ENCODE results near the gene KCTD21. TPM values are rescaled to one million over a fixed set of nuclear protein-coding genes. Genes with fewer than 3 reads are reported as not detected.
"Not testable (repeated sequence)": the region's sequence is repeated elsewhere in the genome, so short reads cannot be mapped to it uniquely, and the experiment has no call there.

Gene KCTD21, protein sequence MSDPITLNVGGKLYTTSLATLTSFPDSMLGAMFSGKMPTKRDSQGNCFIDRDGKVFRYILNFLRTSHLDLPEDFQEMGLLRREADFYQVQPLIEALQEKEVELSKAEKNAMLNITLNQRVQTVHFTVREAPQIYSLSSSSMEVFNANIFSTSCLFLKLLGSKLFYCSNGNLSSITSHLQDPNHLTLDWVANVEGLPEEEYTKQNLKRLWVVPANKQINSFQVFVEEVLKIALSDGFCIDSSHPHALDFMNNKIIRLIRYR
- total RNA-seq: 4.1 TPM

DNA sequence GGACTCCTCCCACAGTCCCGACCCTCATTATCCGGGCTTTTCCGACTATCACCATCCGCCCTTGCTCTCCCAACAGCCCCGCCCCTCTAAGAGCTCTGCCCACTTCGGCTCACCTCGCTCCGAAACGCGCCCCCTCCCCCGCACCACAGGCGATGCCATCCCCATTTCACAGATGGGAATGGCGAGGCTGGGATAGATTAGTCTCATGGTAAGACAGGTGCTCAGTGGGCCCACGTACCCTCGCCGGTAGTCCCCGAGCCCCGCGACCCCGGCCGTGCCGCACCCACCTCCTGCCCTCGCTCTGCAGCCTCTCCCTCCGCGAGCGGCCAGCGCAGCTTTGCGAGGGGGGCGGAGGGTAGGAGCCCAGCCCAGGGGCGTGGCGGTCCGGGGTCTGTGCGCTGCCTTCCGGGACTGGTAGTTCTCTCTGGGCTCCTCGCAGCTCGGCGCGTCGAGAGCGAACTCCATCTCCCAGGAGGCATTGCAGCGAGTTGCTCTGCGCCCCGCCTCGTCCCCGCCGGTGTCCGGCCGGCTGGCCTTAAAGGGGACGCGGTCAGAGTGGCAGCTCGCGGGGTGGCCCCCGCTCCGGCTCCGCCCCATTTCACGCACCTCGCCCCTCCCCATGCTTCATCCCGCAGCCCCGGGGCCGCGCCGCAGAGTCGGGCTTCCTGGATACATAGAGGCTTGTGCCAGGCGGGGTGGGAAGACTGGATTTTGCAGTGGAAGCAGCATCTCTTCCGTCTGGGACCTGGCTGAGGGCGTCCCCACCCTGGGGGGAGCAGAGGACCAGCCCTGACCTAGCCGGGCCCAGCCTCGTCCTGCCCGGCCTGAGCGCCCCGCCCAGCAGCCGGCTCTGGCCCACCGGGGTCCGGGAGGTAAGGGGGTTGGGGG is at the start of gene KCTD21, which contains the start of gene USP35:
Gene KCTD21, minus strand, starts transcription at position 341 of the 888 bp plus-strand sequence. CDS start 14,072 bp downstream, outside the sequence.
Gene USP35, plus strand, starts transcription at position 634 of the 888 bp plus-strand sequence. CDS start 7,327 bp downstream, outside the sequence.
- peak; percentile 99 for DNase-seq

DNA sequence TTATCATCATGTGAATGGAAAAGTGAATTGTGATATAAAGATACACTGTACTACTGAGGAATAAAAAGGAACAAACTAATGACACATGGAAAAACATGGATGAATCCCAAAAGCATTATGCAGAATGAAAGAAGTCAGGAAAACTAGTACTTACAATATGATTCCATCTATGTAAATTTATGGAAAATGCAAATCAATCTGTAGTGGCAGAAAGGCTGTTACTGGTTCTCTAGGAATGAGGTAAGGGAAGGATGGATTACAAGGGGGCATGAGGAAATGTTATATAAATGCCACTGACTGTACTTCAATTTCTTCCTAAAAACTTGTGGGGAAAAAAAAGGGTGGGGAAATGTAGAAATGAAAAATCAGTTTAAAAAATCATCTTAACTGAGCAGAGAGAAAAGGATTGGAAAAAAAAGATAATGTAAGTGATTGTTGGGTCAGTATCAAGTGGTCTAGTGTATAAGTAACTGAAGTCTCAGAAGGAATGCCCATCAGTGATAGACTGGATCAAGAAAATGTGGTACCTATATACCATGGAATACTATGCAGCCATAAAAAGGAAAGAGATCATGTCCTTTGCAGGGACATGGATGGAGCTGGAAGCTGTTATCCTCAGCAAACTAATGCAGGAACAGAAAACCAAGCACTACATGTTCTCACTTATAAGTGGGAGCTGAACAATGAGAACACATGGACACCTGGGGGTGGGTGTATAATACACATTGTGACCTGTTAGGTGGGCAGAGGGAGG is 49.0 kb upstream of the KCTD21 start:
- DNase-seq: no peak

DNA sequence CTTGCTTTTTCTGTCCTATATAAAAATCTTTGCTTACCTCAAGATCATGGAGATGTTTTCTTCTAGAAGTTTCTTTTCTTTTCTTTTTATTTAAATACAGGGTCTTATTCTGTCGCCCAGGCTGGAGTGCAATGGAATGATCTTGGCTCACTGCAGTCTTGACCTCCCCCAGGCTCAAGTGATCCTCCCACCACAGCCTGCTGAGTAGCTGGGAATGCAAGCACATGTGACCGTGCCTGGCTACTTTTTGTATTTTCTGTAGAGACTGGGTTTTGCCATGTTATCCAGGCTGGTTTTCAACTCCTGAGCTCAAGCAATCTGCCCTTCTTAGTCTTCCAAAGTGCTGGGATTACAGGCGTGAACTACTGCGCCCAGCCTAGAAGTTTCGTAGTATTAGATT is 45.6 kb upstream of the KCTD21 start:
- no peak for DNase-seq

DNA sequence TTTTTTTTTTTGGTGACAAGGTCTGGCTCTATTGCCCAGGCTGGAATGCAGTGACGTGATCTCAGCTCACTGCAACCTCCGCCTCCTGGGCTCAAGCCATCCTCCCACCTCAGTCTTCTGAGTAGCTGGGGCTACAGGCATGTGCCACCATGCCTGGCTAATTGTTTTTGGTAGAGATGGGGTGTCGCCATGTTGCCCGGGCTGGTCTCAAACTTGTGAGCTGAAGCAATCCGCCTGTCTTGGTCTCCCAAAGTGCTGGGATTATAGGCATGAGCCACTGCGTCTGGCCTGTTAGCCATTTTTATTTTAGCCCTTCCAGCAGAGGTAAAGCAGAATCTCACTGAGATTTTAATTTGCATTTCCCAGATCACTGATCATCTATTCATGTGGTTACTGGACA is 44.6 kb upstream of the KCTD21 start:
- DNase-seq: not testable (repeated sequence)

DNA sequence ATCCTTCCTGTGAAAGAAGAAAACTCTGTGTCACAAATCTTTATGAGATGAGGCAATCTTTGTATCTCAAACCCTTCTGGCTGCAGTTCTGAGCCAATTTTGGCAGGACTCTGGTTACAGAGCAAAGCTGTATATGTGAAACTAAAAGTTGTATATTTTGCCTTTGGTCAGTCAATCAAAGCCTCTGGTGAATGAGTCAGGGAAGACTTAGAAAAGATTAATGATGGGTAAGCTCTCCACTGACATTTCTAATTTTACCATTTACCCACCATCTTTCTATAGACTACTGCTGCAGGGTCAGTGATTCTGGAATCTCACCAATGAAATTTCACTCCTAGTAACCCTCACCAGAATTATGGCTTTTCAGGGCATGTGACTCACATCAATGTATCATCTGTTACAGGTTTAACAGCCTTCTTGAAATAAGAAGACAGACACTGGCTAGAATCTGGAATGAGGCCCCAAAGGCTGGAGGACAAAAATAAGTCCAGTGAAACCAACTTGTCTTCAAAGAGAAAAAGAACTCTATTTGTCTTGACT is 43.6 kb upstream of the KCTD21 start:
- DNase-seq: peak; percentile 18

DNA sequence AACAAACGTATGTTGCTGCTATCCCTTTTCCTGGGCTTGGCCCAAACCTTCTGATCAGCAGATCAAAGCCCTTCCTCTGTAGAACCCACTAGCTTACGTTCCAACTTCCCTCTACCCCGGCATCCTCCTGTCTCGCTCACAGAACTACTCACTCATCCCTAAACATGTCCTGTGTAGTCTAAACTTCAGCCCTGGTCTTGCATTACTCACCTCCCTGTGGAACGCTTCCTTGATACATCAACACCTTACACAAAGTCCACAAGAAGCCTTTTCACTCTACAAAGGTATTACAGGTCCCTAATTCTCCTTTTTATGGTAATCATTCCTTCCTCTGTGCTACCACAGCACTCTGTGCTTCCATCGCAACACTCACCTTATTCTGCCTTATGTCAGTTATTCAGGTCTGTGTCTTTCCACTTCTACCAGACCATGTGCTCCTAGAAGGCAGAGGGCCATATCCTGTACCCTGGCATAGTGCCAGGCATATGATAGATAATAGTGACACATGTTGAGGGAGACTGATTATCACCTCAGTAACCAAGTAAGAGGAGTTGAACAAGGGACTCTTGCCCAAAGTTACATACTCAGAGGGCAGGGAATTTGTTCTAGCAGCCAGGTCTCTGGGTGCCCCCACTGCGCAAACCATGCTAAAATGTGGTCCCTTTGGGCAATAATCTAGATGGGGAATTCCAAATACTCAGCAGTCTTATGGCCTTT is 41.9 kb upstream of the KCTD21 start:
- DNase-seq: no peak

DNA sequence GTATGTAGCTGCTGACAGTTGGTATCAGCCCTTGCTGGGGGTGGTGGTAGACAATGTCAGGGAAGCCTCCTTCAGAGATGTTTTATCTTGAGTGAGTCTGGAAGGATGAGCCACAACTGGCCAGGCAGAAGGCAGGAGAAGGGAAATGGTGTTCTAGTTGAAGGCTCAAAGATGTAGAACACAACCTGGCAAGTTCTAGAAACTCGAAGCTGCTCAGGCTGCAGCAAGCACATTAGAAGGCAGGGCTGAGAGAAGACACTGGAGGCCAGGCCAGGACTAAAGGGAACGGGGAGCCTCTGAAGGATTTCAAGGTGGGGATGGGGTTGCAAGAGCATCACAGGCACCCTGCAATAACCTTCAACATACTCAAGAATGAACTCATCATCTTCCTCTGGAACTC is 40.7 kb upstream of the KCTD21 start:
- DNase-seq: no peak

DNA sequence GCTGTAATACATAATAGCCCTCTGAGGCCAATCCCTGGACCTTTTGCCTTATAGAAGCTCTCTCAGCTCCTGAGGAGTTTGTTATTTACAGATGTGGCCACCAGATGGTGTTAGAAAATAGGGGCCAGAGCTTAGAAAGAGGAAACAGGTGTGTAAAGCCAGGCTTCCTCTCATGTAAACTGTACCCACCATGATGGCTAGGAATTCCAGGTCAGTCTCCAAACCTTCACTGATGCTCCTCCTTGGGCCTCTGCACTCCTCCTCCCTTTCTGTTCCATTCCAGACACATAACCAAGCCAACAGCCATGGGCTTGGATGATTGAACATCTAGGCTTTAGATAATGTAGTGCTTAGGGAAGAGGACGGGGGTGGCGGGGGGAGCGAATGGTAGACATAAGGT is 40.0 kb upstream of the KCTD21 start:
- DNase-seq: peak; percentile 75

DNA sequence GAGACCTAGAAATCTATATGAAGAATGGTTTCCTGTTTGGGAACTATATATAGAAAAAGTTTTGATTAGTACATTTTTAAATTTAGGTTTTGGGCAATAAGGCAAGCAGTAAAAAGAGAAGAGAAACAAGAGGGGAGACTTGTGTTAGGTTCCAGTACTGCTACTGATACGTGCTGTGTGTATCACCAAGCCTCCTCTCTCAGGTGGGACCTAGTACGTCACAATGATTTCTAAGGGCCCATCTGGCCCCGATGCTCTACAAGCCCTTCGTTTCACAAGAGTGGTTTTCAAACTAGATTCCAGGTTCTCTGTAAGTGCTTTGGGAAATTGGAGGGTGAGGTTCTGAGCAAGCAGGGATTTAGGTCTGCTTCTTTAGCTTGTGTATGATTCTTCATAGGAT is 39.5 kb upstream of the KCTD21 start:
- DNase-seq: no peak

DNA sequence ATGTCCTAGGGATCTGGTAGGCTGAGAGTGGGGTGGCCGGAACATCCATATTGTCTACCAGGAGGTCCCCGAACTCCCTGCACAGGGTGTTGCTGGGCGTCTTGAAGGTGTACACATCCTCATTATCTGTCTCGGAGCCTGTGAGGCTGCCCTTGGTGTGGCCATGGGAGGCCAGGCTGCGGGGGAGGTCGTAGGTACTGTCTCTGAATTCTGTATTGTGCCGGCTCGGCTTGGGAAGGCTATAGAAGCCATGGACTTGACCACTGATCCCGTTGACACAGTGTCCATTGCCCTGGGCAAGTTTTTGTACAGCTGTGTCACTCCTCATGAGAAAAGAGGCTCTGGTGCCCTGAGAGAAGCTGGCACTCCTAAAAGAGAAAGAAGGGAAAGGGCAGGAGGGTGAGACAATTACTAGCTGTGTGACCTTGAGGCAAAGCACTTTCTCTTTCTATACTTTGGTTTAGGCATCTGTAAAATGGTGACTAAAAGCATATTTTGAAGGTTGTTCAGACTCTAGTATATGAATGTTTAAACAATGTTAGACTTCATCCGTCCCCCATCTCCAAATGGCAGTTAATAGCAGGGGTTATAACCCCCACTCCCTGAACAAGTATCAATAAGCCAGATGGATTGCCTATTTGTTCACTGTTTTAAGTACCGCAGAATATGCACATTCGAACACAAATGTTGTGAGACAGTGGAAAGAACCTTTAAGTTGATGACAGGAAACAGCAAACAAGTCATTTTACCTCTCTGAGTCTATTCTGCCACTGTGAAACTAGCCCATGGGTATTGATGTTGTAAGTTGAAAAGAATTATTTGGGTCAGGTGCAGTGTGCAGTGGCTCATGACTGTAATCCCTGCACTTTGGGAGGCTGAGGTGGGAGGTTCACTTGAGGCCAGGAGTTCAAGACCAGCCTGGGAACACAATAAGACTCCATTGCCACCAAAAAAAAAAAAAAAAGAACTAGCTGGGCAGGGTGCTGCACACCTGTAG is 38.6 kb upstream of the KCTD21 start:
- no peak for DNase-seq

DNA sequence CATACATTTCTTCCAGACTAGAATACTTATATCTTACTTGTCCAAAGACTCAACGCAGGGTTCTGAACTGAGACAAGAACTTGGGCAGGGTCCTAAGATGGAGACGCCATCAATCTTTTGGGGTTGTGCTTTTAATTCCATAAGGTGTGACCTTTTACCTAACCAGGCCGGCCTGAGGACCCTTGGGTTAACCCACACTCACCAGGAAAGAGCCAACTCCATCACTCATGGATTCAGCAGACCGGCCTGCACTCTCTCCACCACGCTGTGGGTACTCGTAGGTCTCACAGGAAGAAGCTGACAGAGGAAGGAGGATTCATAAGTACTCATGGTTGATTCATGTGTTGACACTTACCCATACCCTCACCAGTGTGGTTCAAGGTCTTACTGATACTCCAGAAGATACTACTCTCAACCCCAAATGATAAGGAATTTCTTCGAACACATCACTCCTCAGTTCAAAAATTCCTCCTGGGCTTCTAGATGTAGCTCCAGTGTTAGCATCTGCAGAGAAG is 36.5 kb upstream of the KCTD21 start:
- no peak for DNase-seq

DNA sequence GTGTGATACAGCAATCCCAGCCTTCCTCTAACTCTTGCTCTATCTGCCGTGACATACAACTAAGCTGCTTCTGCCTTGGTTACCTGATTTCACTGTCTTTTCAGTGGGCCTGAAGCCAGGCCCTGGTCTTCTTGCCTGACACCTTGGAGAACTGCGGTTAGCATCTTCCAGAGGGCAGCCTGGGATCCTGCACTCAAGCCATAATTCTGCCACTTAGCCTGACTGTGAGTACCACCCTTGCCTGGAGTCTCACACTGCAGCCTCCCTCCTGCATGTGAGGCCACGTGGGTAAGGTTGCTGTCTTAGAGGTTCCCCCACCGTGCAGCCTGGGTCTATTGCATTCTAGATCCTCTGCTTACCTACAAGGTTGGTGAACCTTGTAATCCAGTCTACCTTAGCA is 36.1 kb upstream of the KCTD21 start:
- DNase-seq: no peak

DNA sequence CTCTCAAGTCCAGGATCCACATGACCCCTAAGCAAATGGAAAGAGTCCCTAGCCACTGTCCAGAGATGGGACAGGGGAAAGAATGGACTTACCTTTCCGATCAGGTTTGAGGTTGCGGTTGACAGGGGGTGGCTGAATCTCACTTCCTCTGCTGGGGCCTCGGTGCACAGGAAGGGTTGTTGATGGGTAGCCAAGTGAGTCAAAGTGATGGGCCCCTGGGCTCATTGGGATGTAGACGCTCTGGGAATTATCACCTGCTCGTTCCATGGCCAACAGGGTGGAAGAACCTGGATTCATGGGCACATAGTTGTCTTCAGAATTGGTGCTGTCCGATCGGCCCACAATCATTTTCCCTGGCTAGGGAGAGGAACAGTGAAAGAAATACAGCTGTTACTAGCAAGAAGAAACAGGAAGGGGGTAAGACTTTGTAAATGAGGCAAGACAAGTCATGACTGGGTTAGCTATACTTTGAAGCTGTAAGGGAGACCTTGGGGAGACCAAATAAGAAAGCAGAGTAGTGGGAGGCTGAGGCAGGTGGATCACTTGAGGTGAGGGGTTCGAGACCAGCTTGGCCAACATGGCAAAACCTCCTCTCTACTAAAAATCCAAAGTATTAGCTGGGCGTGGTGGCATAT is 35.0 kb upstream of the KCTD21 start:
- no peak for DNase-seq

DNA sequence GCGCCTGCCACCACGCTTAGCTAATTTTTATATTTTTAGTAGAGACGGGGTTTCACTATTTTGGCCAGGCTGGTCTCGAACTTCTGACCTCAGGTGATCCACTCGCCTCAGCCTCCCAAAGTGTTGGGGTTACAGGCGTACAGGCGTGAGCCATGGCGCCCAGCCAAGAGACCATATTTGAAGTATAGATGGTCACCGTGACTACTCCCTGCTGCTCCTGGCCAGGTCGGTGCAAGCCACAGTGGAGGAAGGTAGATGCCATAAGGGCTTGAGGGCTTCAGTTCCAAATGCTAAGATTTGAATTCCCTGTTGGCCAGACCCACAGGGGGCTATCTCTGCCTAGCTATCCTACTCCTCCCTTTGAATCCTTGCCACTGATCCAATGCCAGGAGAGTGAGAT is 34.3 kb upstream of the KCTD21 start:
- not testable (repeated sequence) for DNase-seq

DNA sequence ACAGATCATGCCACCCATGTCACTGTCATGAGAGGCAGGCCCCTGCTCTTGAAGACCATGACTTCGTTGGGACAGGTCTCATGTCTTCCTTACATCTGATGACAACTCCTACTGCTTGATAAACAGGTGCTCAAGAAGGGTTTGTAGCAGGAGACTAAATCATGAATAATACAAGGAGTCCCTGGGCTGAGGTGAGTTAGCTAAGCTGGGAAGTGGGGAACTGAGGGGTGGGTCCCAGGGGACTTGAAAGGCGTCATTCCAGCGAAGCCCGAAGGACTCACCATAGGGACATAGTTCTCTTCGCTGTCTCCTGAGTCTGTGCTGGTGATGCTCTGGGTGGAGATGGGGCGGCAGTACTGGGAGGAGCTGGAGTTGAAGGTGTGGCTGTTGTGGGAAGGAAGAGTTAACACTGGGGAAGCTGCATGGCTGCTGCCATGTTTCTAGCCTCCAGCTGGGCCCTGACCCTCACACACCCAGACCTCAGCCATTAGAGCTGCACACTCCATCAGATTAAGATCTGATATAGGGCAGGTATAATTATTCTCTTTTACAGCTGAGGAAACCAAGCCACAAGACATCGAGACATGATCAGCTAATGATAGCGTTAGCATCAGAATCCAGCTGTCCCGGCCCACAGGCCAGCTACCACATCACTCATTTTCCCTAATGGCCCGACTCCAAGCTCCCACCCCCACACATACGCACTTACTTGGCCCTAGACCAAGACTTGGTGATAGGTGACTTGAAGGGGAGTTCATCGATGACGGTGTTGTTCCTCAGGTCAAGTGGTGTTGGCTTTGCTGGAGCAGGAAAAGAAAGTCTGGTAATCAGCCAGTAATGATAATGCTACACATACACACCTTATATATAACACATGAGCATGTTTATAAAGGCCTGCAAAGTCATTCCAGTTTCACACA is 33.2 kb upstream of the KCTD21 start:
- DNase-seq: no peak

DNA sequence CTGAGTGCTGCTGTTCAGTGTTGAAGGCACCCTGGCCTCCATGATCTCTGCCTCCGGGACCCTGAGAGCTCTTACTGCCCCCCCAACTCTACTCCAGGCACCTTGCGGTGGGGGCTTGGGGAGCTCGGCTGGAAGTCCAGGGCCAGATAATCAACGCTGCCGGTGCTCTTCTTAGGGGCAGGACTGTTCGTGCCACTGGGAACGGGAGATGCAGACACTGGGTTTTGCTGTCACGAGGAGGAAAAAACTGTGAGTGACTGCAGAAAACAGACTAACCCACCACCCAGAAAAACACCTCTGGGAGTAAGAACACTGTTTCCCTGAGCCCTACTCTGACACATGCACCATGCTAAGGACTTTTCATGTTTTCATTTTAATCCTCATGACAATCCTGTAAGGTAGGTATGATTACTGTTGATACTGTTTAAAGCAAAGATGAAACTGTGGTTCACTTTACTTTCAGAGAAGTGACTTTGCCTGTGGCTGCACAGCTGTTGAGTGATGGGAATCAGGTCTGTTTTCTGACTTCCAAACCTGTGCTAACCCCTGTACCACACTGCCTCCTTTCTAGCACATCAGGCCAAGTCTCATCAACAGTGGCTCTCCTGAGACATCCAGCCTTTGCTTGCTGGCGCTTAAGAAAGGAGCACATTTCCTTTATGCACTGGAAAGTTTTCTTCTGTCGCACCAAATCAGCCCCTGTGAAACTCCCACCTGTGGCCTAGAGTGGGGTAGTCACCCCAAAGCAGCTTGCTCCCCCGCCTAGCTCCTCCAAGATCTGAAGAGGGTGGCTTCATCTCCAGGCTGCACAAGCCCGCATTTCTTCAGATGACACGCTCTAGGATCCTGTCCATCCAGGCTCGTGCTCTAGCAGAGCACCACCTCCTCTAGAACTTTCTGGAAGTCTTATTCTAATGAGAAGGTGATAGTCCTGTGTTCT is 32.1 kb upstream of the KCTD21 start:
- DNase-seq: no peak

DNA sequence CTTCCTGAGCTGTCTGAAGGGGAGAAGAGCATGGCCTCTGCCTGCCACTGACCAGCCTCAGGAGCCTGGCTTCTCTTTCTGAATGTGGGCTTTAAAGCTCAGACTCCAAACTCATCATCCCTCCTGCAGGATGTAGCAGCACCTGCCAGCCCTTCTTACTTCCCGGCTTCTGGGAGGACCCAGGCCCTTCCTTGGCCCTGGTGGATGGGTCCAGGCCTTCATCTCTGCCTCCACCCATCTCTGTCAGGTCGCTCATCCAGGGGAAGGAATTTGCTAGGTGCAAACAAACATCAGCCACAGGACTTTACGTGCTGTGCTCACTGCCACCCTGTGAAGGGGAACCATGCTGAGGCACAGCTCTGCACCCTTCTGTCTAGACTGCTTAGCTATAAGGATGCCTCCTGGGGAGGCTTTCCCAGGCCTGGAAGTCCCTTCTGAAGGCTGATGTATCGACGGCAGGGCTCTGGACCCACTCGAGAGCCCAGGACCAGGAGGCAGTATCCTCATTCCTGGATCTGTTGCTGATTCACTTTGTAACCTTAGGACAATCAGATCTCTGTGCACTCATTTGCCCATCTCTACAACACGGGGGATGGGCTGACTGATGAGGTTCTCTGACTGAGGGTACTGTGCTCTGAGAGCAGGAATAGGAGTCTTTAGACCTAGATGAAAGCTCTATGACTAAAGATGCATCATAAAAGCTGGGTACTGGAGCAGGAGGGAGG is 31.2 kb upstream of the KCTD21 start:
- no peak for DNase-seq
